ENCODE results near the gene LHFPL4. TPM values are rescaled to one million over a fixed set of nuclear protein-coding genes. Genes with fewer than 3 reads are reported as not detected.

The LHFPL4 gene
- total and polyA plus RNA-seq, 10 donors = not detected

DNA sequence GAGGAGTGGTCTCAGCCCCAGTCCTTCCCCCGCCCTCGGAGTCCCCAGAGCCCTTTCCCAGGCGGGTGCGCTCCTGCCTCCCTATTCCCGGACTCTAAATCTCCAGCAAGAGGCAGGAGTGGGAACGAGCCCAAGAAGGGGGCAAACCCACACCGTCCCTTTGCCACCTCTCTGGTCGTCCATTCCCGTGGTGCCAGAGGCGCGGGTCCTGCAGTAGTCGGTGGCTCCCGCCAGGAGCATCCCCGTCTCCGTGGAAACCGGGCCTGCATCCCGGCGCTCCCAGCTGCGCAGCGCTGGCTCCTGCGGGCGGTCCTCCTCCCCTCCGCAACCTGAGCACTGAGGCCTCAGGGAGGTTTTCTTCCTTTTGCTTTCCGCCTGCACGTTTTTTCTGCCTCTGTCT, 44.8 kb downstream of the LHFPL4 start:
- no peaks in the 10 kb centered on the region for H3K36me3 ChIP-seq
- no peak for DNase-seq
- no peaks in the 10 kb centered on the region for H3K9me3 ChIP-seq
- peaks cover 0 to 39% (median 14%) of the 10 kb centered on the region in 7 donors for H3K27me3 ChIP-seq (replicated peaks in 1 of 7)
- H3K4me3 ChIP-seq = no peak overlapping the region
- WGBS, 5 donors = 16 to 27% (median 18%) methylated on average over 24 to 25 of the region's 25 CpGs
- no peaks in the 10 kb centered on the region for H3K4me1 ChIP-seq
- no peak for TF ChIP-seq POLR2A (IDR thresholded peaks at IDR 0.05)
- no peak for TF ChIP-seq POLR2AphosphoS5 (IDR thresholded peaks at IDR 0.05)
- TF ChIP-seq, protein P1, sequence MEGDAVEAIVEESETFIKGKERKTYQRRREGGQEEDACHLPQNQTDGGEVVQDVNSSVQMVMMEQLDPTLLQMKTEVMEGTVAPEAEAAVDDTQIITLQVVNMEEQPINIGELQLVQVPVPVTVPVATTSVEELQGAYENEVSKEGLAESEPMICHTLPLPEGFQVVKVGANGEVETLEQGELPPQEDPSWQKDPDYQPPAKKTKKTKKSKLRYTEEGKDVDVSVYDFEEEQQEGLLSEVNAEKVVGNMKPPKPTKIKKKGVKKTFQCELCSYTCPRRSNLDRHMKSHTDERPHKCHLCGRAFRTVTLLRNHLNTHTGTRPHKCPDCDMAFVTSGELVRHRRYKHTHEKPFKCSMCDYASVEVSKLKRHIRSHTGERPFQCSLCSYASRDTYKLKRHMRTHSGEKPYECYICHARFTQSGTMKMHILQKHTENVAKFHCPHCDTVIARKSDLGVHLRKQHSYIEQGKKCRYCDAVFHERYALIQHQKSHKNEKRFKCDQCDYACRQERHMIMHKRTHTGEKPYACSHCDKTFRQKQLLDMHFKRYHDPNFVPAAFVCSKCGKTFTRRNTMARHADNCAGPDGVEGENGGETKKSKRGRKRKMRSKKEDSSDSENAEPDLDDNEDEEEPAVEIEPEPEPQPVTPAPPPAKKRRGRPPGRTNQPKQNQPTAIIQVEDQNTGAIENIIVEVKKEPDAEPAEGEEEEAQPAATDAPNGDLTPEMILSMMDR (IDR thresholded peaks at IDR 0.05 in 8 of 11, conservative IDR thresholded peaks at IDR 0.05 in 3 of 11) = no peak
- no peak overlapping the region for H3K27ac ChIP-seq
- intact Hi-C loops (cut with DNase I; ENCODE audit: low total_unique reads) = no loop called here

DNA sequence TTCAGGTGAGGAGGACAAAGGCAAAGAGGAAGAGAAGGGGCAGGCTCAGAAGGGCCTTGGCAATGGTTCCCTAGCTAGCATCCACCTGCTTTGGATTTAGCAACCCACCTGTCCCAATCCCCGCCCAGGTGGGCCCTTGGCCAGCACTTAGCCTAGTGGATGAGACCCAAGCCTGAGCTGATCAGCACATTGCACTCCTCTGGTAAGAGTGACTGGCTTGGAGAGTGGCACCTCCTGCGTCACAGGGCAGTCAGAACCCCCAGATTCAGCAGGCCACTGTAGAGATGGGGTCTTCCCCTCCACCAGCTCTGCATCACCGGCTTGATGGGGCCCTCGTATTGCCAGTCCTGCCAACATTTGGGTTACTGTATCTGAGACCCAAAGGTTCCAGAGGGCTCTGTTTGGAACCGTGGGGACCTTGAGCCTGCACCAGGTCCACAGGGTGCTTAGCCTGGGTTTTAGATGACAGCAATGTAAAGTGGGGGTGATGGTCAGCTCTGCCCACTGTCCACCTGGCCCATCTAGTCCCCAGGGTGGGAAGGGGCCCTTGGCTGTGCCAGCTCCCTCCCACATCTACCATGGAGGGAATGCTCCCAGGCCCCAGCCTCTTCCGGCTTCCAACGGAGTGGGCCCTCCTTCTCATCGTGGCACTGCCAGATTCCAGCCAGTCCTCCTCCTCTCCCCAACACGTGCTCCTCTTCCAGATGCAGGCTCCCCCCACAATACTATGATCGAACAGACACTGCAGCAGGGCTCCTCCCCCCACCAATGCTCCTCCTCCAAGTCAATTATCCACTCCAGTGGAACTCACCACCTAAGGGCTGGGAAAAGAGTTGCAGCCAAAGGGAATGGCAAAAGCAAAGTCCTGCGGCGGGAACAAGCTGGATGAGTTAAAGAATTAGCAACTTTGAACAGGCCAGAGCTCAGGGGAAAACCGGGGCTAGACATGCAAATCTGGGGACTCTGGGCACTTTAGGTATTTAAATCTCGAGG, 45.7 kb downstream of the LHFPL4 start:
- Histone ChIP-seq H3K27ac (no peak overlapping the region), H3K27me3 (replicated peaks in 1 of 7) (peaks cover 0 to 39% (median 14%) of the 10 kb centered on the region in 7 donors), H3K4me3 (no peak overlapping the region), H3K9me3 (no peaks in the 10 kb centered on the region), H3K4me1 (no peaks in the 10 kb centered on the region), H3K36me3 (no peaks in the 10 kb centered on the region)
- WGBS, 5 donors = 64 to 67% (median 64%) methylated on average over 14 of the region's 14 CpGs
- no peak for TF ChIP-seq POLR2A (IDR thresholded peaks at IDR 0.05)
- no peak for TF ChIP-seq POLR2AphosphoS5 (IDR thresholded peaks at IDR 0.05)
- TF ChIP-seq, protein P1 (IDR thresholded peaks at IDR 0.05 in 8 of 11, conservative IDR thresholded peaks at IDR 0.05 in 3 of 11) = no peak
- intact Hi-C loops (cut with DNase I; ENCODE audit: low total_unique reads) = no loop called here
- no peak for DNase-seq

DNA sequence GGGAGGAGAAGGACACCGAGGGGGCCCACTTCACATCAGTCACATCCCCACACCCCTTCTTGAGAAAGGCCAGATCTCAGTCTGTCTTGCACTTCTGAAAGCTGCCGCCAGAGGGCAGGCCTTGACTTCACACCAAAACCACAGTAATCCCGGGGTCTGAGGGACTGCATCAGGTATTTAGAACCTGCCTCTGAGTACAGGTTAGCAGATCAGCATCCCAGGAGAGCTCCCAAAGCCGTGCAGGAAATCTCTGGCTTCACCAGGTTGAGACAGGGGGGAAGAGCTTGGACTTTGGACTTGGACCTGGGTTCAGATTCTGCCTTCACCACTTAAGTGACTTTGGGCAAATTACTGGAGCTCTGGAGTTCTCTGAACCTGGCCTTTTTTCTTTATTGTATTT, 50.3 kb downstream of the LHFPL4 start:
- TF ChIP-seq, protein P1 (IDR thresholded peaks at IDR 0.05 in 8 of 11, conservative IDR thresholded peaks at IDR 0.05 in 3 of 11) = peak; percentile 54 to 90 (median 82)
- peak in 1 of 3 donors; percentile 26 for TF ChIP-seq POLR2AphosphoS5 (IDR thresholded peaks at IDR 0.05)
- TF ChIP-seq POLR2A (IDR thresholded peaks at IDR 0.05) = no peak
- Histone ChIP-seq H3K4me3 (no peak overlapping the region), H3K27ac (no peak overlapping the region), H3K4me1 (peaks cover 0 to 21% (median 12%) of the 10 kb centered on the region in 6 donors), H3K27me3 (replicated peaks in 1 of 7) (peaks cover 4 to 48% (median 30%) of the 10 kb centered on the region in 7 donors), H3K36me3 (no peaks in the 10 kb centered on the region), H3K9me3 (no peaks in the 10 kb centered on the region)
- DNase-seq = peak; percentile 84
- intact Hi-C loops (cut with DNase I; ENCODE audit: low total_unique reads) = no loop called here
- 0 to 9% (median 4%) methylated on average over 4 of the region's 4 CpGs for WGBS, 5 donors

DNA sequence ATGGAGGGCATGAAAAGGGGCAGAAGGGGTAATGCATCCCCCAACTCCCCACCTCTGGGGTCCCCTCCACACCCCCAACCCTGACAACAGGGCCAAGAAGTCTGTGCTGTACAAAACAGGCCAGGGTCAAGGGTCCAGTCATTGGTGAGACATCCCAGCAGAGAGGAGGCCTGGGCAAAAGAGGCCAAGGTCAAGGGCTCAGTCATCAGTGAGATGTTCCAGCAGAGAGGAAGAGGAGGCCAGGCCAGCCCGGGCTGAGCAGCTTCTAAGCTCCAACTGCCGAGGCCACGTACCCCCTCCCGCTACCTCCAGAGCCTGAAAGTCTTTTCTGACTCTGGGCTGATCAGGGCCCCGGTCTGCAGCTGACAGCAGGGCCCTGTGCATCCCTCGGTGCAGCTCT, 52.4 kb downstream of the LHFPL4 start:
- intact Hi-C loops (cut with DNase I; ENCODE audit: low total_unique reads) = no loop called here
- no peak for TF ChIP-seq POLR2AphosphoS5 (IDR thresholded peaks at IDR 0.05)
- TF ChIP-seq POLR2A (IDR thresholded peaks at IDR 0.05) = no peak
- TF ChIP-seq, protein P1 (IDR thresholded peaks at IDR 0.05 in 8 of 11, conservative IDR thresholded peaks at IDR 0.05 in 3 of 11) = no peak

More for the DNA sequence above, 52.4 kb downstream of the LHFPL4 start:
- H3K27ac ChIP-seq = no peak overlapping the region
- H3K4me3 ChIP-seq = no peak overlapping the region
- no peaks in the 10 kb centered on the region for H3K36me3 ChIP-seq
- peaks cover 4 to 39% (median 30%) of the 10 kb centered on the region in 7 donors for H3K27me3 ChIP-seq (replicated peaks in 1 of 7)
- no peak for DNase-seq
- H3K9me3 ChIP-seq = no peaks in the 10 kb centered on the region
- WGBS, 5 donors = 64 to 75% (median 72%) methylated on average over 5 to 6 of the region's 6 CpGs
- peaks cover 0 to 21% (median 12%) of the 10 kb centered on the region in 6 donors for H3K4me1 ChIP-seq
